Measurements from ENCODE around the gene PTGFR.

The PTGFR gene

DNA sequence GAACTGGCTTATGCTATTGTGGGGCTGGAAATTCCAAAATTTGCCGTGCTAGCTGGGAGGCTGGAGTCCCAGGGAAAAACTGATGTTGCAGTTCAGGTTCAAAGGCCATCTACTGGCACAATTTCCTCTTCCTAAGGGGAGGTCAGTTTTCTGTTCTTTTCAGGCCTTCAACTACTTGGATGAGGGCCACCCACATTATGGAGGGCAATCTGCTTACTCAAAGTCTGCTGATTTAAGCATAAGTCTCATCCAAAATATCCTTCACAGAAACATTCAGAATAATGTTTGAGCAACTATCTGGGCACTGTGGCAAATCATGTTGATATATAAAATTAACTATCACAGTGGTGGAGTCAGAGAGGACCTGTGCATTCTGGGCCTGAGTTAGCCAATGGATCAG is 21.2 kb upstream of the PTGFR start:
- H3K9me2 ChIP-seq (ENCODE audit: low read depth, low read length): no peaks in the 10 kb centered on the region
- H3K9me3 ChIP-seq (ENCODE audit: low read length): no peaks in the 10 kb centered on the region
- H3K9ac ChIP-seq (ENCODE audit: low read length): no peak overlapping the region
- H2AFZ ChIP-seq (ENCODE audit: low read length): no peak overlapping the region
- H4K20me1 ChIP-seq (ENCODE audit: insufficient read depth, low read length): no peaks in the 10 kb centered on the region
- no peaks in the 10 kb centered on the region for H3K4me1 ChIP-seq (ENCODE audit: insufficient read depth, low read length, severe bottlenecking)
- TF ChIP-seq EZH2 (IDR thresholded peaks at IDR 0.05; ENCODE audit: borderline replicate concordance, low read length): no peak
- TF ChIP-seq, protein P1, sequence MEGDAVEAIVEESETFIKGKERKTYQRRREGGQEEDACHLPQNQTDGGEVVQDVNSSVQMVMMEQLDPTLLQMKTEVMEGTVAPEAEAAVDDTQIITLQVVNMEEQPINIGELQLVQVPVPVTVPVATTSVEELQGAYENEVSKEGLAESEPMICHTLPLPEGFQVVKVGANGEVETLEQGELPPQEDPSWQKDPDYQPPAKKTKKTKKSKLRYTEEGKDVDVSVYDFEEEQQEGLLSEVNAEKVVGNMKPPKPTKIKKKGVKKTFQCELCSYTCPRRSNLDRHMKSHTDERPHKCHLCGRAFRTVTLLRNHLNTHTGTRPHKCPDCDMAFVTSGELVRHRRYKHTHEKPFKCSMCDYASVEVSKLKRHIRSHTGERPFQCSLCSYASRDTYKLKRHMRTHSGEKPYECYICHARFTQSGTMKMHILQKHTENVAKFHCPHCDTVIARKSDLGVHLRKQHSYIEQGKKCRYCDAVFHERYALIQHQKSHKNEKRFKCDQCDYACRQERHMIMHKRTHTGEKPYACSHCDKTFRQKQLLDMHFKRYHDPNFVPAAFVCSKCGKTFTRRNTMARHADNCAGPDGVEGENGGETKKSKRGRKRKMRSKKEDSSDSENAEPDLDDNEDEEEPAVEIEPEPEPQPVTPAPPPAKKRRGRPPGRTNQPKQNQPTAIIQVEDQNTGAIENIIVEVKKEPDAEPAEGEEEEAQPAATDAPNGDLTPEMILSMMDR (IDR thresholded peaks at IDR 0.05; ENCODE audit: low read length): no peak
- H3K4me2 ChIP-seq (ENCODE audit: low read length): no peak overlapping the region
- no peaks in the 10 kb centered on the region for H3K79me2 ChIP-seq (ENCODE audit: insufficient read depth, low read length)
- no peaks in the 10 kb centered on the region for H3F3A ChIP-seq (ENCODE audit: insufficient read depth, low read length)
- H3K27me3 ChIP-seq (ENCODE audit: insufficient read depth, low read length): no peaks in the 10 kb centered on the region
- H3K27ac ChIP-seq (ENCODE audit: low read depth, low read length, poor library complexity, severe bottlenecking): no peak overlapping the region
- no peak overlapping the region for H3K4me3 ChIP-seq (ENCODE audit: low read depth, low read length, poor library complexity, severe bottlenecking)
- H3K36me3 ChIP-seq (ENCODE audit: insufficient read depth, low read length): no peaks in the 10 kb centered on the region

DNA sequence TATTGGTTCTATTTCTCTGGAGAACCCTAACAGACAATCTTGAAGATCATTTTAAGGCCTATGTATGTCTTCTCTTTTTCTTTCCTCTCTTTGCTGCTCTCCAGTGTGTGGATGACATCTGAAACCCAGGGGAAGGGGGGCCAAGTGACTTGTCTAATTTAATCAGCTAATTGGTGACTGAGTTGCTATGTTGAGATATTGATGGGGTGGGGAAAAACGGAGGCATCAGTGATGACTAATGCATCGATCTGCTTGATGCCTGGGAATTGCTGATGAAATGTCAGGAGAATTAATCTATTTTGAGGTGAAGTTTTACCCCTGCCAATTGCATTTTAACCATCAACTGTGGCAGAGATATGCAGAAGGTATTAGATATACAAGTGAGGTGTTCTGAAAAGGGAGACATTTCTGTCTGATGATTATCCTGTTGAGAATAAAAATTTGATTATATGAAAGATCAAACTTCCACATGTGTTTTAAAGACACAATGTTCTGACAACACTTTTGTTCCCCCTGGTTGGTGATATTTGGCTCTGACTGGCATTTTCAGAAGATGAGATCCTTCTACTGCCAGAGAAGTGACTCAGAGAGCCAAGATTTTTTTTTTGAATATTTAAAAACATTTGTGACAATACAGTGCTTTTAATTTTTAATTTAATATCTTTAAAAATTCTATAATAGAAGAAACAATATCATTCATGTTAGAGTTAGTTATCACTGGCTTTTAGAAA is 18.7 kb upstream of the PTGFR start:
- H3K27ac ChIP-seq (ENCODE audit: low read depth, low read length, poor library complexity, severe bottlenecking): no peak overlapping the region
- no peaks in the 10 kb centered on the region for H3K79me2 ChIP-seq (ENCODE audit: insufficient read depth, low read length)
- no peaks in the 10 kb centered on the region for H3F3A ChIP-seq (ENCODE audit: insufficient read depth, low read length)
- H3K9me3 ChIP-seq (ENCODE audit: low read length): no peaks in the 10 kb centered on the region
- no peak overlapping the region for H3K4me2 ChIP-seq (ENCODE audit: low read length)
- H3K4me3 ChIP-seq (ENCODE audit: low read depth, low read length, poor library complexity, severe bottlenecking): no peak overlapping the region
- no peak for TF ChIP-seq EZH2 (IDR thresholded peaks at IDR 0.05; ENCODE audit: borderline replicate concordance, low read length)
- TF ChIP-seq, protein P1 (IDR thresholded peaks at IDR 0.05; ENCODE audit: low read length): no peak
- no peak overlapping the region for H3K9ac ChIP-seq (ENCODE audit: low read length)
- H3K27me3 ChIP-seq (ENCODE audit: insufficient read depth, low read length): no peaks in the 10 kb centered on the region
- H4K20me1 ChIP-seq (ENCODE audit: insufficient read depth, low read length): no peaks in the 10 kb centered on the region
- H3K4me1 ChIP-seq (ENCODE audit: insufficient read depth, low read length, severe bottlenecking): no peaks in the 10 kb centered on the region
- no peak overlapping the region for H2AFZ ChIP-seq (ENCODE audit: low read length)
- H3K36me3 ChIP-seq (ENCODE audit: insufficient read depth, low read length): no peaks in the 10 kb centered on the region
- H3K9me2 ChIP-seq (ENCODE audit: low read depth, low read length): no peaks in the 10 kb centered on the region

DNA sequence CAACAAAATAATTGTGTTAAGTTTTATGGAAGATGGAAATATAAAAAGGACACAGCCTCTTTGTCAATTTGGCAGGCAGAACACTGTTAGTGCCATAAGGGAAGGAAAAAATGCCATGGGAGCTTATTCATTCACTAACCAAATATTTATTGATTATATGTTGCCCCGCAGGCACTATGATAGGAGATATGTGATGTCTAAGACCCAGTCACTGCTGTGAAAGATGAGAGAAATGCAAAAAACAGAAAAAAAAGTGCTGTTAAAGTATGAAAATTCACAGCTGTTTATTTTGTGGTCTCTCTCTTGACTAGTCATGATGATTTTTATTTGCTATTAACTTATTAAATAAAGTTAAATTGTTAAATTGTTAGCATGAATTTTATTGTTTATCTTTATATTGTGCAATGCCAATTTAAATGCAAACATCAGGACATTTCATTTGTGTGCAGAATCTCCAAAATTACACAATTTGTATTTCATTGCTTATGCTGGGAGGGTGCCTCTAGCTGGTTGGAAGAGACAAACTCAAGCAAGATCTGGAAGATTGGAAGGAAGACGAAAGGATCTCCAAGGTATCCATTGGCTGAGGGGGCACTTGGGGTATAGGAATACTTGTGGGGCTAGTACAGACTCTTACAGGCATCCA is 17.8 kb upstream of the PTGFR start:
- H3K79me2 ChIP-seq (ENCODE audit: insufficient read depth, low read length): no peaks in the 10 kb centered on the region
- H3K27me3 ChIP-seq (ENCODE audit: insufficient read depth, low read length): no peaks in the 10 kb centered on the region
- no peak overlapping the region for H3K27ac ChIP-seq (ENCODE audit: low read depth, low read length, poor library complexity, severe bottlenecking)
- no peaks in the 10 kb centered on the region for H3K9me3 ChIP-seq (ENCODE audit: low read length)
- no peaks in the 10 kb centered on the region for H3F3A ChIP-seq (ENCODE audit: insufficient read depth, low read length)
- H3K36me3 ChIP-seq (ENCODE audit: insufficient read depth, low read length): no peaks in the 10 kb centered on the region
- no peak overlapping the region for H3K9ac ChIP-seq (ENCODE audit: low read length)
- H4K20me1 ChIP-seq (ENCODE audit: insufficient read depth, low read length): no peaks in the 10 kb centered on the region
- H3K4me2 ChIP-seq (ENCODE audit: low read length): no peak overlapping the region
- TF ChIP-seq, protein P1 (IDR thresholded peaks at IDR 0.05; ENCODE audit: low read length): no peak
- no peak for TF ChIP-seq EZH2 (IDR thresholded peaks at IDR 0.05; ENCODE audit: borderline replicate concordance, low read length)
- H3K9me2 ChIP-seq (ENCODE audit: low read depth, low read length): no peaks in the 10 kb centered on the region
- H3K4me3 ChIP-seq (ENCODE audit: low read depth, low read length, poor library complexity, severe bottlenecking): no peak overlapping the region
- no peaks in the 10 kb centered on the region for H3K4me1 ChIP-seq (ENCODE audit: insufficient read depth, low read length, severe bottlenecking)
- no peak overlapping the region for H2AFZ ChIP-seq (ENCODE audit: low read length)

Measured in OCI-LY1 (cell line).